LNCaP clone FGC (cell line): ENCODE data around the gene PRKAG2.
"Not testable (repeated sequence)": the region's sequence is repeated elsewhere in the genome, so short reads cannot be mapped to it uniquely, and the experiment has no call there.

Experiments
- DNase-seq: peaks from one replicate; pipeline ENCODE4 v3.0.0-alpha.2; 2011; ENCODE audit warnings: low read depth
- H3K4me3 ChIP-seq: 2 replicates; pipeline ENCODE4 v1.5.1; 2011; ENCODE audit warnings: mild to moderate bottlenecking, low read depth, low read length, control low read depth
- TF ChIP-seq, protein P1 (sequence below): IDR thresholded peaks from 2 replicates; pipeline ENCODE4 v1.5.1; 2012; ENCODE audit warnings: mild to moderate bottlenecking; ENCODE audit not compliant: control insufficient read depth, insufficient read depth; ENCODE audit errors: extremely low read depth

The PRKAG2 gene

DNA sequence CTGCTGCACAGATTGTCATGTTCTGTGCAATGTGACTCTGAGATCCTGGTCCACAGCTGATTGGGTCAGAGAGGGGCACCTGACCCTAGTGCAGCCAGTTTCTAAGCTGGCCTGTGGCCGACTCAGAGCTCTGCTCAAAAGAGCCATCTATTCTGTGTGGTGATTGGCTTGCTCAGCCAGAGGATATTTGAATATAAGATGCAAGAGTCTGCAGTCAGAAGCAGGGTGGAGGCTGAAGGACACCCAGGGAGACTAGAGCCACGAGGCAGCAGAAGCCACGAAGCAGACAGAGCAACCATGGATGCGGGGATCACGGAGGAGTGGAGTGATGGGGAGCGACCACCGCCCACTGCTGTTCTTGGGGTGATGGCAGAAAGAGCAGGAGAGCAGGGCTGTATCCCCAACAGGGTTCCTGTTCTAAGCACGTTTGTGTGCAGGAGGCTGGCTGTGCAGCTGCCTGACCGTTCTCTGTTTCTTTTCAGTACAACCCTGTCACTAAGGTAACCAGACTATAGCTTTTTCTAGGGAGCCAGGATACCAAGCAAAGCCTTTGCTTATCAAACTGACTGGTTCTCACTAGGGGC, 337.7 kb downstream of the PRKAG2 start:
- TF ChIP-seq, protein P1, sequence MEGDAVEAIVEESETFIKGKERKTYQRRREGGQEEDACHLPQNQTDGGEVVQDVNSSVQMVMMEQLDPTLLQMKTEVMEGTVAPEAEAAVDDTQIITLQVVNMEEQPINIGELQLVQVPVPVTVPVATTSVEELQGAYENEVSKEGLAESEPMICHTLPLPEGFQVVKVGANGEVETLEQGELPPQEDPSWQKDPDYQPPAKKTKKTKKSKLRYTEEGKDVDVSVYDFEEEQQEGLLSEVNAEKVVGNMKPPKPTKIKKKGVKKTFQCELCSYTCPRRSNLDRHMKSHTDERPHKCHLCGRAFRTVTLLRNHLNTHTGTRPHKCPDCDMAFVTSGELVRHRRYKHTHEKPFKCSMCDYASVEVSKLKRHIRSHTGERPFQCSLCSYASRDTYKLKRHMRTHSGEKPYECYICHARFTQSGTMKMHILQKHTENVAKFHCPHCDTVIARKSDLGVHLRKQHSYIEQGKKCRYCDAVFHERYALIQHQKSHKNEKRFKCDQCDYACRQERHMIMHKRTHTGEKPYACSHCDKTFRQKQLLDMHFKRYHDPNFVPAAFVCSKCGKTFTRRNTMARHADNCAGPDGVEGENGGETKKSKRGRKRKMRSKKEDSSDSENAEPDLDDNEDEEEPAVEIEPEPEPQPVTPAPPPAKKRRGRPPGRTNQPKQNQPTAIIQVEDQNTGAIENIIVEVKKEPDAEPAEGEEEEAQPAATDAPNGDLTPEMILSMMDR, result no peak
- H3K4me3 ChIP-seq, result no peak overlapping the region
- DNase-seq, result no peak

DNA sequence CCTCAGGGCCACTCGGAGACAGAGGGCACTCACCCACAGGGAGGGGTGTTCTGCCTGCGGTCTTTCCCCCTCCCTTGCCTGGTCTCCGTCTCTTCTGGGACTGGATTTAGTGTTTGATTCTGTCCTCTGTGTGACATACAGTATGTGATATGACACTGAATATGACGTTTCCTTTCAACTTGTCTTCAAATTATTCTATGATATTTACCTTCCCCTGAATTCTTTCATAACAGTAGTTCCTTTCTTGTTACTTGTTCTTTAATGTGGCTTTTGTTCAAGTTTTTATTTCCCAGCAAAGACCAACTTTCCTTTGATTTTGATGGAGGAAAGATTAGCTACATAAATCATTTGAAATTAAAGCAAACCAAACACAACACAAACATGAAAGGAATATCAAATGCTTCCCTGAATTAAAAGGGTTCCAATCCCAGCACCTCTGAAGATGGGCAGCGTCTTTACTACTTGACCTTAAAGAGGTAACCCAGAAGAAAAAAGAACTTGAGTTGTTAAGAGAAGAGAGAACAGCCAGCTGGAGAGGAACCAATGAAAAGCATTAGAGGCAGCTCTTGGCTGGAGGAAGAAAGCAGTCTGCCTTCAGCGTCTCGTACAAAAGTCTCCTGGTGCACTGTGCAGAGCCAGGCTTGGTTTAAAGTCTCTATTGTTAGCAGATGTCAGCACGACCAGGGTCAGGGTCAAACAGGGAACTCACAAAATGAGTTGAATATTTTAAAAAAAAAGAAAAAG, 338.9 kb downstream of the PRKAG2 start:
- no peak for DNase-seq

DNA sequence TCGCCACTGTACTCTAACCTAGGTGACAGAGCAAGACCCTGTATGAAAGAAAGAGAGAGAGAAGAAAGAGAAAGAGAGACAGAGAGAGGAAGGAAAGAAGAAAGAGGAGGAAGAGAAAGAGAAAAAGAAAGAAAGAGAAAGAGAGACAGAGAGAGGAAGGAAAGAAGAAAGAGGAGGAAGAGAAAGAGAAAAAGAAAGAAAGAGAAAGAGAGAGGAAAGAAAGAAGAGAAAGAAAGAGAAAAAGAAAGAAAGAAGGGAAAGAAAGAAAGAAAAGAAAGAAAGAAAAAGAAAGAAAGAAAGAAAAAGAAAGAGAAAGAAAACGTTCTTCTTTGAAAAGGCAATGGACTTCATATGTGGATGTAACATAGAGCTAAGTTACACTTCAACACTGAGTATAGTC, 340.7 kb downstream of the PRKAG2 start:
- DNase-seq, H3K4me3 ChIP-seq: not testable (repeated sequence)

More for the DNA sequence above, 338.9 kb downstream of the PRKAG2 start:
- TF ChIP-seq, protein P1, result no peak
- no peak overlapping the region for H3K4me3 ChIP-seq

GRCh38 chr7:151529842-151530241, 347.1 kb downstream of the PRKAG2 start:
- DNase-seq, result no peak
- no peak overlapping the region for H3K4me3 ChIP-seq
- TF ChIP-seq, protein P1, result no peak

GRCh38 chr7:151524845-151525244, 352.1 kb downstream of the PRKAG2 start:
- no peak for DNase-seq
- H3K4me3 ChIP-seq, result no peak overlapping the region
- TF ChIP-seq, protein P1, result no peak

DNA sequence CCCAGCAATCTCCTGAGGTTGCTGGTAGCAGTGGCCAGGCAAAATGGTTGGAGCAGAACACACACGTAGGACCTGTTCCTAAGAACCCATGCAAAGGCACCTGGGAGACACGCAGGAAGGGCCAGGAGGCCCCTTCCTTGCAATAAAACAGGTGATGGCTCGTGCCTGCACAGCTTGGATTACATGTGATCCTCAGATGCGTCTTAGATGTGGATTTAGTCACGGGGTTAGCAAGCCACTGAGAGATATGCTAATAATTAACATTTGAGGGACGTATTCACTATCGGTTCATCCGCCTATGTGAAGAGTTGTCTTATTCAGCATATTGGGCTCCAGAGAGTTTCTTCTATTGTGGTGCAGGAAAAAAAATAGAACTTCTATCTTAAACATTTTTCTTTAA, 352.6 kb downstream of the PRKAG2 start:
- H3K4me3 ChIP-seq, result no peak overlapping the region
- TF ChIP-seq, protein P1, result no peak
- no peak for DNase-seq

- no peak for DNase-seq
- peak overlapping the region; percentile 87 for H3K4me3 ChIP-seq
- TF ChIP-seq, protein P1, result no peak
These were observed 356.3 kb downstream of the PRKAG2 start for GRCh38 chr7:151520419-151521261.
